IMR-90 (cell line): Measurements from ENCODE around the gene SLC35F1. TPM values are rescaled to one million over a fixed set of nuclear protein-coding genes. Genes with fewer than 3 reads are reported as not detected.

Source experiments
- ATAC-seq: fragments of 200-7000 bp; cut with Tn5 transposase; 2 replicates; pipeline ENCODE4 v1.9.1; 2020; ENCODE audit warnings: low read depth, mild to moderate bottlenecking, moderate library complexity
- BruUV-seq: library from RNA; stranded (reverse); fragments of 400-500 nt; replicated peaks from 2 replicates; lab custom pipeline; 2021; lab: Mats Ljungman, UMichigan
- CTCF ChIA-PET: fragments of 300-600 bp; formaldehyde crosslinking; extraction: SDS; loops from one replicate; lab custom pipeline; 2021; ENCODE audit warnings: antibody characterized with exemption; lab: Yijun Ruan, JAX
- POLR2A ChIA-PET: fragments of 300-600 bp; sonication (Branson Sonifier 250); formaldehyde crosslinking; loops from one replicate; lab custom pipeline; 2022; ENCODE audit warnings: antibody characterized with exemption; ENCODE audit not compliant: unreplicated experiment; lab: Charles Lee
- DNase-seq: peaks from one replicate; pipeline ENCODE4 v3.0.0; 2013
- H2AFZ ChIP-seq: replicated peaks from 2 replicates; pipeline ENCODE3; 2013; ENCODE audit warnings: low read length, mild to moderate bottlenecking; ENCODE audit not compliant: poor library complexity
- H2AK5ac ChIP-seq: 2 replicates; pipeline ENCODE4 v1.6.1; 2013; ENCODE audit warnings: low read depth, low read length, inconsistent platforms
- H2AK9ac ChIP-seq: replicated peaks from 2 replicates; pipeline ENCODE3; 2013; ENCODE audit warnings: mild to moderate bottlenecking, low read depth, low read length, moderate library complexity; ENCODE audit not compliant: poor library complexity
- H2BK120ac ChIP-seq: 2 replicates; pipeline ENCODE4 v1.6.1; 2013; ENCODE audit warnings: low read depth, low read length, inconsistent platforms
- H2BK15ac ChIP-seq: 3 replicates; pipeline ENCODE4 v1.6.1; 2013; ENCODE audit warnings: low read depth, low read length, inconsistent platforms
- H2BK20ac ChIP-seq: 2 replicates; pipeline ENCODE4 v1.6.1; 2013; ENCODE audit warnings: low read depth, mild to moderate bottlenecking, inconsistent platforms, low read length, moderate library complexity
- H2BK5ac ChIP-seq: 2 replicates; pipeline ENCODE4 v1.6.1; 2013; ENCODE audit warnings: mild to moderate bottlenecking, low read depth, low read length, inconsistent platforms; ENCODE audit not compliant: poor library complexity, severe bottlenecking
- H3K14ac ChIP-seq: replicated peaks from 2 replicates; pipeline ENCODE4 v1.6.1; 2013; ENCODE audit warnings: low read depth, low read length, inconsistent platforms
- H3K18ac ChIP-seq: 2 replicates; pipeline ENCODE4 v1.6.1; 2013; ENCODE audit warnings: low read depth, low read length, control low read depth
- H3K23ac ChIP-seq: 2 replicates; pipeline ENCODE4 v1.6.1; 2013; ENCODE audit warnings: low read depth, low read length, inconsistent platforms
- H3K27ac ChIP-seq: 2 replicates; pipeline ENCODE4 v1.5.1; 2013; ENCODE audit warnings: mild to moderate bottlenecking, control low read depth, low read length; ENCODE audit not compliant: insufficient read depth
- H3K27me3 ChIP-seq: 2 replicates; pipeline ENCODE4 v1.6.1; 2013; ENCODE audit warnings: low read length; ENCODE audit not compliant: control insufficient read depth, insufficient read depth
- H3K36me3 ChIP-seq: 2 replicates; pipeline ENCODE4 v1.6.1; 2013; ENCODE audit warnings: low read length, mixed read lengths; ENCODE audit not compliant: control insufficient read depth, insufficient read depth
- H3K4ac ChIP-seq: 2 replicates; pipeline ENCODE4 v1.6.1; 2013; ENCODE audit warnings: low read depth, low read length, inconsistent platforms
- H3K4me1 ChIP-seq: 2 replicates; pipeline ENCODE4 v1.6.1; 2013; ENCODE audit warnings: low read length, mixed read lengths; ENCODE audit not compliant: control insufficient read depth, insufficient read depth
- H3K4me2 ChIP-seq: 2 replicates; pipeline ENCODE4 v1.6.1; 2013; ENCODE audit warnings: low read depth, mild to moderate bottlenecking, control low read depth, low read length, moderate library complexity
- H3K4me3 ChIP-seq: 2 replicates; pipeline ENCODE4 v1.5.1; 2013; ENCODE audit warnings: low read depth, mild to moderate bottlenecking, control low read depth, low read length, moderate library complexity; ENCODE audit not compliant: insufficient read depth
- H3K56ac ChIP-seq: 2 replicates; pipeline ENCODE4 v1.6.1; 2013; ENCODE audit warnings: low read length, inconsistent platforms; ENCODE audit not compliant: insufficient read depth; ENCODE audit errors: extremely low read depth
- H3K79me1 ChIP-seq, 2 experiments: 2 replicates each; pipeline ENCODE4 v1.6.1; 2013; ENCODE audit warnings: low read length in 2 of 2, inconsistent platforms in 1 of 2, low read depth in 1 of 2
- H3K9ac ChIP-seq: 2 replicates; pipeline ENCODE4 v1.6.1; 2013; ENCODE audit warnings: low read depth, low read length, control low read depth
- H3K9me1 ChIP-seq: 2 replicates; pipeline ENCODE4 v1.6.1; 2013; ENCODE audit warnings: low read length, inconsistent platforms; ENCODE audit not compliant: insufficient read depth
- H3K9me3 ChIP-seq: 2 replicates; pipeline ENCODE4 v1.6.1; 2013; ENCODE audit warnings: low read length; ENCODE audit not compliant: control insufficient read depth, insufficient read depth
- H4K20me1 ChIP-seq: 2 replicates; pipeline ENCODE4 v1.6.1; 2013; ENCODE audit warnings: low read length, inconsistent platforms; ENCODE audit not compliant: insufficient read depth
- H4K5ac ChIP-seq: 2 replicates; pipeline ENCODE4 v1.6.1; 2013; ENCODE audit warnings: mild to moderate bottlenecking, low read depth, low read length, control low read depth
- H4K8ac ChIP-seq, 2 experiments: 2 replicates each; pipeline ENCODE4 v1.6.1; 2013; ENCODE audit warnings: low read depth in 2 of 2, low read length in 2 of 2, control low read depth in 1 of 2, inconsistent platforms in 1 of 2
- H4K91ac ChIP-seq: 2 replicates; pipeline ENCODE4 v1.6.1; 2013; ENCODE audit warnings: low read depth, low read length, inconsistent platforms; ENCODE audit not compliant: insufficient read depth
- WGBS, 2 experiments: methylation state at CpG; one replicate each; pipeline versions ENCODE4 v1.1.5 to v1.1.7; 2013; ENCODE audit warnings: missing lambda C conversion rate in 2 of 2; ENCODE audit not compliant: insufficient read length in 1 of 2; ENCODE audit errors: extremely low coverage in 2 of 2; 5-methylcytosine and 5-hydroxymethylcytosine counted together
- dilution Hi-C: fragments of 300-500 bp; cut with HindIII; formaldehyde crosslinking; loops from one replicate; pipeline ENCODE4 v1.14.3; 2018; ENCODE audit warnings: low sequenced_read_pairs; ENCODE audit not compliant: unreplicated experiment
- in situ Hi-C: fragments of 300-500 bp; cut with MboI; formaldehyde crosslinking; loops from 3 replicates; pipeline ENCODE4 v1.14.3; 2019; ENCODE audit warnings: low sequenced_read_pairs, inconsistent platforms, mixed read lengths
- intact Hi-C: fragments of 100-400 bp; cut with micrococcal nuclease; formaldehyde crosslinking; loops from 2 replicates; pipeline ENCODE4 v1.10.0; 2022
- polyA plus RNA-seq, 3 experiments: library from polyadenylated mRNA; depleted of rRNA; stranded (reverse); fragments of >200 nt; gene quantifications; 2 replicates each; pipeline ENCODE4 v1.2.3, GENCODE V29; 2012; ENCODE audit warnings: low replicate concordance in 1 of 3
- total RNA-seq: library from RNA; depleted of rRNA; stranded (reverse); fragments of >200 nt; gene quantifications from 2 replicates; pipeline ENCODE4 v1.2.3, GENCODE V29; 2012
- TF ChIP-seq, protein P1 (sequence below): conservative IDR thresholded peaks from 2 replicates; pipeline ENCODE4 v1.5.1; 2012; ENCODE audit warnings: mild to moderate bottlenecking, low read depth, low read length, improper control_type of control experiment

SLC35F1 gene
- total and polyA plus RNA-seq, 2 of the 4 experiments (the other 2 are of a cell fraction), result not detected

DNA sequence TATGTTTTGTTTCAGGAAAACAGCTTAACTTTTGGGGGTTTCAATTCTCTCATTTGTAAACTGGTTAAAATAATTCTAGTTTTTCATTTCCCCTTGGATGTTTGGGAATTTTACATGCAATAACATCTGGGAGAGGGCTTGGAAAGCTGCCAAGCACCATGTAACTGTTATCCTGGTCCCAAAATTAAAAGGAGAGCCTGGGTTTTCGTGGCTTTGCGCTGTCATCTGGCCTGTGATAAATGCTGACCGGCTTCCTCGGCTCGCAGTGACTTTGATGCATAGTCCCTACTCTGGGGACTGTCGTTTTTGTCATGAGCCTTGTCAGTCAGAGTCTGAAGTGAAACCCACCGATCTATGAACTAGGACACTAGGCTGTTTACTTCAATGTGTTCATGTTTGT lies 12.2 kb downstream of the SLC35F1 start:
- POLR2A ChIA-PET, result no interaction called here

More for the DNA sequence above, 12.2 kb downstream of the SLC35F1 start:
- dilution Hi-C loops (no loop called here), in situ Hi-C loops (no loop called here), intact Hi-C loops (no loop called here)
- Histone ChIP-seq H3K27ac (no peak overlapping the region), H2BK5ac (no peak overlapping the region), H3K4me3 (no peak overlapping the region), H3K56ac (no peak overlapping the region), H3K9me1 (no peaks in the 10 kb centered on the region), H2AFZ (no peak overlapping the region), H4K91ac (no peak overlapping the region), H2AK9ac (no peak overlapping the region), H3K23ac (no peak overlapping the region), H2AK5ac (no peak overlapping the region), H3K36me3 (no peaks in the 10 kb centered on the region), H3K4me1 (no peaks in the 10 kb centered on the region), H3K18ac (no peak overlapping the region), H3K79me1 (no peaks in the 10 kb centered on the region), H2BK20ac (no peak overlapping the region), H3K9ac (no peak overlapping the region), H3K9me3 (no peaks in the 10 kb centered on the region), H3K14ac (no peak overlapping the region), H3K4ac (no peak overlapping the region), H4K8ac (no peak overlapping the region), H4K20me1 (no peaks in the 10 kb centered on the region), H2BK15ac (no peak overlapping the region), H3K4me2 (no peak overlapping the region), H2BK120ac (no peak overlapping the region), H3K27me3 (peaks cover 3% of the 10 kb centered on the region), H4K5ac (no peak overlapping the region)
- TF ChIP-seq, protein P1, sequence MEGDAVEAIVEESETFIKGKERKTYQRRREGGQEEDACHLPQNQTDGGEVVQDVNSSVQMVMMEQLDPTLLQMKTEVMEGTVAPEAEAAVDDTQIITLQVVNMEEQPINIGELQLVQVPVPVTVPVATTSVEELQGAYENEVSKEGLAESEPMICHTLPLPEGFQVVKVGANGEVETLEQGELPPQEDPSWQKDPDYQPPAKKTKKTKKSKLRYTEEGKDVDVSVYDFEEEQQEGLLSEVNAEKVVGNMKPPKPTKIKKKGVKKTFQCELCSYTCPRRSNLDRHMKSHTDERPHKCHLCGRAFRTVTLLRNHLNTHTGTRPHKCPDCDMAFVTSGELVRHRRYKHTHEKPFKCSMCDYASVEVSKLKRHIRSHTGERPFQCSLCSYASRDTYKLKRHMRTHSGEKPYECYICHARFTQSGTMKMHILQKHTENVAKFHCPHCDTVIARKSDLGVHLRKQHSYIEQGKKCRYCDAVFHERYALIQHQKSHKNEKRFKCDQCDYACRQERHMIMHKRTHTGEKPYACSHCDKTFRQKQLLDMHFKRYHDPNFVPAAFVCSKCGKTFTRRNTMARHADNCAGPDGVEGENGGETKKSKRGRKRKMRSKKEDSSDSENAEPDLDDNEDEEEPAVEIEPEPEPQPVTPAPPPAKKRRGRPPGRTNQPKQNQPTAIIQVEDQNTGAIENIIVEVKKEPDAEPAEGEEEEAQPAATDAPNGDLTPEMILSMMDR, result no peak
- WGBS, 2 experiments, result no CpG with 5 or more reads among the region's 7 CpGs
- CTCF ChIA-PET, result interaction anchor here (1.0 to 1.1 kb wide), 2 partner anchors 32 to 78 kb away, joined by 3 to 4 read pairs; no protein-coding TSS in a partner anchor
- BruUV-seq, result no TSS peak
- ATAC-seq, result no peak
- DNase-seq, result no peak
